NCI-H345 treated with DMSO at 0.1 percent for 48 hours (cell line): Measurements from ENCODE around the gene STON1.
"Not testable (repeated sequence)": the region's sequence is repeated elsewhere in the genome, so short reads cannot be mapped to it uniquely, and the experiment has no call there.

ENCODE experiments used
- DNase-seq: peaks from one replicate; lab custom pipeline; 2025; ENCODE audit not compliant: unreplicated experiment; lab: John Stamatoyannopoulos, UW

The STON1 gene

DNA sequence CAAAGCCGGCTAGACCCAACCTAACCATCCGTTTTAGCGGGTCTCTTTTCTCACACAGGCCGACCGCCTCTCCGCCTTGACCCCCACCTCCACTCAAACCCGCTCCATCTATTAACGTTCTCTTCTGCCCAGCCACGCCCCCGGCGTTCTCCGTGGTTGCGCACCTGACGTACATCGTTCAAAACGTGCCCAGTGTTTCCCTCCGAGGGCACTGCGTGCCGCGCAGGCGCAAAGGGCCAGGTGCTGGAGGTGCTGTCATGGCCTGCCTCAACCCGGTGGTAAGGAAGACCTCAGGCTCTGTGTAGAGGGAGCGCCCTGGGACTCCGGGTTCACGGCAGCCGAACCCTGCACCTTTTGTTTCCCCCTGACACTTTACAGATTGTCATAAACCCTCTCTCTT, 87.7 kb downstream of the STON1 start, which contains the start of gene GTF2A1L:
TSS of gene GTF2A1L (plus strand) at position 239 of the 400 bp plus-strand sequence. CDS start at position 258, 19 bp downstream.
- DNase-seq = no peak

DNA sequence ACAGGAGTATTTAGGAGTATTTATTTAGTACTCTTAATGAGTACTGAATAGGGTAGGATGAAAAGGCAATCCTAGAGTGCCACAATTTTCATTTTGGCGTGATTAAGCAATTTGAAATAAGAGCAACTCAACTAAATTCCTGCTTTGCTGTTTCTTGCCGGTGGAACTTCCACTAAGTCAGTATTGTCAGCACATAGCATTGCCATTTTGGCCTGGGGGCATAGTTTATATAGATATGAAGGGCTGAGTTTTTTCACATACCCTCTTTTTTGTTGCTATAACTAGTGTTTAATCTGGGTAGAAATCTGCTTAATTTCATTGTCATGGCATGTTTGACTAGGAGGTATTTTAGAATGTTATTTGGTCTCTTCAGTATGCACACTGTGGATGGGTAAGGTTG, 89.6 kb downstream of the STON1 start:
- DNase-seq = no peak

DNA sequence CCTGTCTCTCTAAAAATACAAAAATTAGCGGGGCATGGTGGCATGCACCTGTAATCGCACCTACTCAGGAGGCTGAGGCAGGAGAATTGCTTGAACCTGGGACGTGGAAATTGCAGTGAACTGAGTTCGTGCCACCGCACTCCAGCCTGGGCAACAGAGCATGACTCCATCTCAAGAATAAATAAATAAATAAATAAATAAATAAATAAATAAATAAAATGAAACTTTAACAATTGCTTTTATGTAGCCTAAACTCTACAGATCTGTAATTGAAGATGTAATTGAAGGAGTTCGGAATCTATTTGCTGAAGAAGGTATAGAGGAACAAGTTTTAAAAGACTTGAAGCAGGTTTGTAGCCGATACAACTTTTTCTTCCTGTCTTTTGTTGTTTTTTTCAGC, 90.7 kb downstream of the STON1 start:
- DNase-seq = no peak

DNA sequence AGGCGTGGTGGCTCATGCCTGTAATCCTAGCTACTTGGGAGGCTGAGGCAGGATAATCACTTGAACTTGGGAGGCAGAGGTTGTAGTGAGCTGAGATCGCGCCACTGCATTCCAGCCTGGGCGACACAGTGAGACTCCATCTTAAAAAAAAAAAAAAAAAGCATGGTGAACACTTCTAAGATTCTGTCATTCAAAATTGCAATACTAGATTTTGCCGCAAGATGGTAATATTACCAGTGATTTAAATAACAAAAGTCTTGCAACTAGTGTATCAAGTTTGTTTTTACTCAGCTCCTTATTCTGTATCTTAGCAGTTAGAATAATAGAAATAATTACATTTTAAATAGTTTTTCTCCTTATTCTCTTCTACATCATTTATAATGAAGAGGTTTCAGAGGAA, 92.7 kb downstream of the STON1 start:
- DNase-seq = not testable (repeated sequence)

DNA sequence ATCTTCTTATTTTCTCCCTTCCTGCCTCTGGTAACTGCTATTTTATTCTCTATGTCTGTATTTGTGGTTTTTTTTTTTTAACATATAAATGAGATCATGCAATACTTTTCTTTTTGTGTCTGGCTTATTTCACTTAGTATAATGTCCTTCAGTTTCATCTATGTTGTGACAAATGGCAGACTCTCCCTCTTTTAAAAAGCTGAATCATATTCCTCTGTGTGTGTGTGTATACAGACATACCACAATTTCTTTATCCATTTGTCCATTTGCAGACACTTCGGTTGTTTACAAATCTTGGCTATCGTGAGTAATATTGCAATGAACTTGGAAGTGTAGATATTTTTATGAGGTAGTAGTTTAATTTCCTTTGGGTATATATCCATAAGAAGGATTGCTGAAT, 94.7 kb downstream of the STON1 start:
- DNase-seq = no peak

DNA sequence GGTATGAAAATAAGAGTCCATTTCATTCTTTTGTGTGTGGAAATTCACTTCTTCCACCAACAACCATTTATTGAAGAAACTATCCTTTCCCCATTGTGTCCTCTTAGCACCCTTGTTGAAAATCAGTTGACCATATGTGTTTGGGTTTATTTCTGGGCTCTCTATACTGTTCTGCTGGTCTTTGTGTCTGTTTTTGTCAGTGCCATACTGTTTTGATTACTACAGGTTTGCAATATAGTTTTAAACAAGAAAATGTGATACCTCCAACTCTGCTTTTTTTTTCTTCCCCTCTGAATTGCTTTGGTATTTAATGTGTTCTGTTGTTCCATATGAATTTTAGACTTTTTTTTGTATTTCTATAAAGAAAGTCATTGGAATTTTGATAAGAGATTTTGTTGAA, 96.1 kb downstream of the STON1 start:
- DNase-seq = no peak

DNA sequence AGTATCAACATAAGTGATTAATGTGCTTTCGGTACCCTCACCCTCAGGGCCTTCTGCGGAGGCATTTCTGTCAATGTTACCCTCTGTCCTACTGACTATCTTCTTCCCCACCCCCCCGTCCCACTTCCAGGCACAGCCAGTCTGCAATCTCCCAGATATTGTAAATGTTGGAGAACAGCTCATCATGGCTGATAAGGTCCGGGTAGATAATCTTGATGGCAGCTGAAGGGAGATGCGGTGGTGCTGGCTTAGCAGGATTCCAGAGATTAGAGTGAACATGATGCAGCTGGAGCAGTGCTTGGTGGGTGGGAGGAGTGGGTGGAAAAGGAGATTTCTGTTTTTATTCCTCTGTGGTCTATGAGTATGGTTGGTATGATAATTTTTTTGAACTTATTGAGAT, 103.2 kb downstream of the STON1 start:
- DNase-seq = no peak

DNA sequence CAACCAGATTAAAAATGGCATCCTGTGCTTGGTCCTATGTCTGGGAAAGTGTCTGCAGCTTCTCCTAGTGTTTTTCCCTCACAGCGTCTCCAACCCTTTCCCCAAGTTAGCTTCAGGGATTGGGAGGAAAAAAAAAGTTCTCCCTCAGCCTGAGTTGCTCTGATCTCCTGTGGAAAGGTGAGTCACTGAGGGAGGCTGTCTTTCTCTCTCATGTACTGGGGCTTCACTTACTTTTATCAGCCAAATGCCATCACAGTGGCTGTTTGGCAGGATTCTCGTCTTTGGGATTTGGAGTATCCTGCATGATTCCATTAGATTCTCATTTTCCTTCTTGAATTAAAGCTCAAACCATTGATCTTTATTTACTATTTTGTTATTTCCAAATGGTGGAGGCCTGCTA, 105.8 kb downstream of the STON1 start:
- DNase-seq = no peak

DNA sequence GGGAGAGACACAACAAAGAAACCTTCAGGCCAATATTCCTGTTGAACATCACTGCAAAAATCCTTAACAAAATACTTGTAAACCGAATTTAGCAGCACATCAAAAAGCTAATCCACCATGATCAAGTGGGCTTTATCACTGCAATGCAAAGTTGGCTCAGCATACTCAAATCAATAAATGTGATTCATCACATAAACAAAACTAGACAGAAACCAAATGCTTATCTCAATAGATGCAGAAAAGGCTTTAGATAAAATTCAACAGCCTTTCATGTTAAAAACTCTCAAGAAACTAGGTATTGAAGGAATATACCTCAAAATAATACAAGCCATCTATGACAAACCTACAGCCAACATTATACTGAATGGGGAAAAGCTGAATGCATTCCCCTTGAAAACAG, 108.3 kb downstream of the STON1 start:
- no peak for DNase-seq
